GM18909 (cell line): ENCODE results near the gene KANK4.

Experiments used
- ATAC-seq: cut with Tn5 transposase; IDR thresholded peaks from one replicate; pipeline ENCODE4 v1.9.1; 2021; ENCODE audit warnings: mild to moderate bottlenecking; ENCODE audit not compliant: unreplicated experiment, poor library complexity

KANK4 gene

DNA sequence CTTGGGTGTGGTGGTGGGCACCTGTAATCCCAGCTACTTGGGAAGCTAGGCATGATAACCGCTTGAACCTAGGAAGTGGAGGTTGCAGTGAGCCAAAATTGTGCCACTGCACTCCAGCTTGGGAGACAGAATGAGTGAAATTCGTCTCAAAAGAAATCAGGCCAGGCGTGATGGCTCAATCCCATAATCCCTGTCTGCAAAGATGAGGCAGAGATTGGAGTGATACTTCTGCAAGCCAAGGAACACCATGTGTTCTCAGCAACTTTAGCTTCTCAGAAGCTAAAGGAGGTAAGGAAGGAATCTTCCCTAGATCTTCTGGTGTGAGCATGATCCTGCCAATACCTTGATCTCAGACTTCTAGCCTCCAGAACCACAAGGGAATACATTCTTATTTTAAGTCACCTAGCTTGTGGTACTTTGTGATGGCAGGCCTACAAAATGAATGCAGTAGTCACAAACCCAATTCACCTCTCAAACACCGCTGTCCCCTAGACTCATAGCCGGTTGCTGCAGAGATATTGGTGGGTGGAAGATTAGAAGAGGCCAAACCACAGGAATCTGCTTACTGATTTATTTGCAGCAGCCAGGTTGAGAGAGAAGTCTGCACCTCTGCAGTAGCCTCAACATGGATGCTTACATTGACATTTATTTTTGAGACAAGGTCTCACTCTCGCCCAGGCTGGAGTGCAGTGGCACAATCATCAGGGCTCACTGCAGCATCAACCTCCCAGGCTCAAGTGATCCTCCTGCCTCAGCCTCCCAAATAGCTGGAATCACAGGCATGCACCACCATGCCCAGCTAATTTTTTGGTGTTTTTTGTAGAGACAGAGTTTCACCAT lies 105.9 kb downstream of the KANK4 start:
- ATAC-seq, result no peak

DNA sequence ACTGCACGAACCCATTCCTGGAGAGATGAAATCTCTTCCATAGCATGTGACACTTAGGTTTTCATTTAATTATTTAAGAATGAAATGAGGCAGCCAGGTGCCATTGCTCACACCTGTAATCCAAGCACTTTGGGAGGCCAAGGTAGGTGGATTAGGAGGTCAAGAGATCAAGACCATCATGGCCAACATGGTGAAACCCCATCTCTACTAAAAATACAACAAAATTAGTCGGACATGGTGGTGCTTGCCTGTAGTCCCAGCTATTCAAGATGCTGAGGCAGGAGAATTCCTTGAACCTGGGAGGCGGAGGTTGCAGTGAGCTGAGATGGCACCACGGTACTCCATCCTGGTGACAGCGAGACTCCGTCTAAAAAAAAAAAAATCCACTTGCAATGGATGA lies 106.8 kb downstream of the KANK4 start:
- no peak for ATAC-seq

DNA sequence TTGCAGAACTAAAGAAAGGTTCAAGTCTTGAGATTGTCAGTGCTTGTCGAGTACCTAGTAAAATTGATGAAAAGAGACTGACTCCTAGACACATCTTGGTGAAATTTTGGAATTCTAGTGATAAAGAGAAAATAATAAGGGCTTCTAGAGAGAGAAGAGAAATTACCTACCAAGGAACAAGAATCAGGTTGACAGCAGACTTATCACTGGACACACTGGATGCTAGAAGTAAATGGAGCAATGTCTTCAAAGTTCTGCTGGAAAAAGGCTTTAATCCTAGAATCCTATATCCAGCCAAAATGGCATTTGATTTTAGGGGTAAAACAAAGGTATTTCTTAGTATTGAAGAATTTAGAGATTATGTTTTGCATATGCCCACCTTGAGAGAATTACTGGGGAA lies 108.3 kb downstream of the KANK4 start:
- no peak for ATAC-seq

DNA sequence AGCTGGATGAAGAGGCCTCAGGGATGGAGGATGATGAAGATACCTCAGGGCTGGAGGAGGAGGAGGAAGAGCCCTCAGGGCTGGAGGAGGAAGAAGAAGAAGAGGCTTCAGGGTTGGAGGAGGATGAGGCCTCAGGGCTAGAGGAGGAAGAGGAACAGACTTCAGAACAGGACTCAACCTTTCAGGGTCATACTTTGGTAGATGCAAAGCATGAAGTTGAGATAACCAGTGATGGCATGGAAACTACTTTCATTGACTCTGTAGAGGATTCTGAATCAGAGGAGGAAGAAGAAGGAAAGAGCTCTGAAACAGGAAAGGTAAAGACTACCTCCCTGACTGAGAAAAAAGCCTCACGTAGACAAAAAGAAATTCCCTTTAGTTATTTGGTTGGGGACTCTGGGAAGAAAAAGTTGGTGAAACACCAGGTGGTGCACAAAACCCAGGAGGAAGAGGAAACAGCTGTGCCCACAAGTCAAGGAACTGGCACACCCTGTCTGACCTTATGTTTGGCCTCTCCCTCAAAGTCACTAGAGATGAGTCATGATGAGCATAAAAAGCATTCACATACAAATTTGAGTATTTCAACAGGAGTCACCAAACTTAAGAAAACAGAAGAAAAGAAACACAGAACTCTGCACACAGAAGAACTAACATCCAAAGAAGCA lies 109.2 kb downstream of the KANK4 start:
- ATAC-seq, result no peak

DNA sequence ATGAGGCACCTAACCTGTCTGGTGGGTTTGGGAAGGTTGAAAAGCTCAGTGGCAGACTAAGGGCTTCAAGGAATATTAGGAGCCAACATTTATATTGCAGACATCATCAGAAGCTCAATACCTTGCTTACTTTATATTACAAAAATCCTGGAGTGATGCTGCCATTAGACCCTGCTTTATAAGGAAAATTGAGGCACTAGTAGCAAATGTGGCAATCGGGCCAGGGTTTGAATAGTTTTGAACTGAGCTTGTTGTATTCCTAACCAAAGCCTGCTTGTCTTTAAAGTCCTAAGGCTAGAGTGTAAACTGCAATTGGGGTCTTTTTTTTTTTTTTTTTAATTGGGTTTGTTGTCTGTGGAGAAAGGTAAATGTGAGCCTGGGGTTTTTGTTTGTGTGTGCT lies 110.3 kb downstream of the KANK4 start:
- ATAC-seq, result no peak

DNA sequence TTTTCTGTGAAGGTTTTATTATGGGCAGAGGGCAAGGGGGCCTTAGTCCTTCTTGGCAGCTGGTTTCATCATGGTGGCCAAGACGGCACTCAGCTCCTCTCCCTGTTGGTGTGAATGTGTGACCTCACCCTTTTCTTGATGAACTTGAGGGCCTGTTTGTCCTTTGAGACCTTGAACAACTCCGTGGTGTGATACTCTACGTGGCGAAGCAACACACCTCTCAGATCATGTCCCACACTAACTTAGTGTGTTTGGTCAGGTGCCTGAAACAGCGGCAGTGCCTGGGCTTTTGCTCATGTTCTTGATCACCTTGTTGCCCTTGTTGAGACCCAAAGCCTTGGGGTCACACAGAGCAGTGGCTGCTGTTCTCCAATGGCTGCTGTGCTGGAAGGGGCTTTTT lies 111.1 kb downstream of the KANK4 start:
- no peak for ATAC-seq

DNA sequence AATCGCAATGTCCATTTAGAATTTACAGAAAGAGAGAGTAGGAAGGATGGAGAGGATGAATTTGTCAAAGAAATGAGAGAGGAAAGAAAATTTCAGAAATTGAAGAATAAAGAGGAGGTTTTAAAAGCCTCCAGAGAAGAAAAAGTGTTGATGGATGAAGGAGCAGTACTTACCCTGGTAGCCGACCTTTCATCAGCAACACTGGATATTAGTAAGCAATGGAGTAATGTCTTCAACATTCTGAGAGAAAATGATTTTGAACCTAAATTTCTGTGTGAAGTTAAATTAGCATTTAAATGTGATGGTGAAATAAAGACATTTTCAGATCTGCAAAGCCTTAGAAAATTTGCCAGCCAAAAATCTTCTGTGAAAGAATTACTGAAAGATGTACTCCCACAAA lies 112.0 kb downstream of the KANK4 start:
- no peak for ATAC-seq

DNA sequence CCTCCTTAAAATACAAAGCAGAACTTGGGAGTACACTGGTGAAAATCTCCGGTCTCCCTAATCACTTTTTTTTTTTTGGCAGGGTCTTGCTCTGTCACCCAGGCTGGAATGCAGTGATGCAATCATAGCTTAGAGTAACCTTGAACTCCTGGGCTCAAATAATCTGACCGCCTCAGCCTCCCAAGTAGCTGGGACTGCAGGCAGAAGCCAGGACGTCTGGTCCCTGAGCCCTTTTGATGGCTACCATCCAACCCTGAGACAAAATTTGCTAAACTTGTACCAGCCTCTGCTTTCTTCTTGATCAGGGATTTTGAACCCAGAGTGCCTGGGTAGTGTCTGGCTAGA lies 120.5 kb downstream of the KANK4 start:
- ATAC-seq, result no peak

DNA sequence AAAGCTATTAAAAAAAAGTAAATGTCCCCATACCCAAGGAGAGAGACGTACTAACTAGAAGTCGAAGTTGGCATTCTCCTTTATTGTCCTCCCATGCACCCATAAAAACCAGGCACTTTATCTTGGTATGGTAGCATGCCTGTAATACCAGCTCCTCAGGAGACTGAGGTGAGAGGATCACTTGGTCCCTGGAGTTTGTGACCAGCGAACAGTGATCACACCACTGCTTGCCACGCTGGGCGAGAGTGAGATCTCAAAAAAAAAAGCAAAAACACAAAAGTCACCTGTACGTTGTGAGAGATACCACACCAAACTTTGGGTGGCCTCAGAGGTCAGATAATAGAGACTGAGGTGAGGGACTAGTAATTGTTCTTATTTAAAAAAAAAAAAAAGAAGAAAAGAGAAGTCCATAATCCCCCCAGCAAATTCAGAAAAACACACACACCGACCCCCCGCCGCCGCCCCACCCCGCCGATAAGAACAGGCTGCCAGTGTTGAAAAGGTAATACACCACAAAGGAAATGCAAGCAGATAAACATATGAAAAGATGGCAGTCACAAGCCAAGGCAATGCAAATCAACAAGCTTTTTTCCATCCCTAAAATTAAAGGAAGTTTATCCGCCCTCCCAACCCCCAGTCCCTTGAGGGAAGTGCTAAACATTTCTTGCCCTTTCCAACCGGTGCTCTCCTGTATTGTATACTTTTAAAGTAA lies 121.0 kb downstream of the KANK4 start:
- ATAC-seq, result no peak

DNA sequence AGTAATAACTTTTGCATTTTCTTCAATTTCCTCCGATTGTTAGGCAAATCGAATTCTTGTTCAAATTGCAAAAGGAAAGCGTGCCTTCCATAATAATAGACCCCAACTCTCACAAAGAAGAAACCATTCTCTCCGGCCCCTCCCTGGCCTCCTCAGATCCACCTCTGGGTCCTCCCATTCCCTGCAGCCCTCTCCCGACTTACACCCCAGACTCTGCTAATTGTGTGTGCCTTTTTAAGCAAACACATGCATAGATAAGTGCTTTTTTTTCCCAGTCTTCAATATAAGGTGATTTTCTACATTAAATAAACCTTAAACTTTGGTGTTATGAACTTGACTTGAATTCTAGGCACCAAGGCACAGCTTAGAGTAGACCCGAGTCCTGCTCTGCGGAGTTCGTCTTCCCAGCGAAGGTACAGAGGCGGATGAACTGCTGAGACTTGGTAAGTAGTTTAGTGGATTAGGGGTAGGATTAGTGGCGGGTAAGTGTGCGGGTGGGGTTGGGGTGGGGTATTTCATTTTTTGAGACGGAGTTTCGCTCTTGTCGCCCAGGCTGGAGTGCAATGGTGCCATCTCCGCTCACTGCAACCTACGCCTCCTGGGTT lies 123.0 kb downstream of the KANK4 start:
- no peak for ATAC-seq

DNA sequence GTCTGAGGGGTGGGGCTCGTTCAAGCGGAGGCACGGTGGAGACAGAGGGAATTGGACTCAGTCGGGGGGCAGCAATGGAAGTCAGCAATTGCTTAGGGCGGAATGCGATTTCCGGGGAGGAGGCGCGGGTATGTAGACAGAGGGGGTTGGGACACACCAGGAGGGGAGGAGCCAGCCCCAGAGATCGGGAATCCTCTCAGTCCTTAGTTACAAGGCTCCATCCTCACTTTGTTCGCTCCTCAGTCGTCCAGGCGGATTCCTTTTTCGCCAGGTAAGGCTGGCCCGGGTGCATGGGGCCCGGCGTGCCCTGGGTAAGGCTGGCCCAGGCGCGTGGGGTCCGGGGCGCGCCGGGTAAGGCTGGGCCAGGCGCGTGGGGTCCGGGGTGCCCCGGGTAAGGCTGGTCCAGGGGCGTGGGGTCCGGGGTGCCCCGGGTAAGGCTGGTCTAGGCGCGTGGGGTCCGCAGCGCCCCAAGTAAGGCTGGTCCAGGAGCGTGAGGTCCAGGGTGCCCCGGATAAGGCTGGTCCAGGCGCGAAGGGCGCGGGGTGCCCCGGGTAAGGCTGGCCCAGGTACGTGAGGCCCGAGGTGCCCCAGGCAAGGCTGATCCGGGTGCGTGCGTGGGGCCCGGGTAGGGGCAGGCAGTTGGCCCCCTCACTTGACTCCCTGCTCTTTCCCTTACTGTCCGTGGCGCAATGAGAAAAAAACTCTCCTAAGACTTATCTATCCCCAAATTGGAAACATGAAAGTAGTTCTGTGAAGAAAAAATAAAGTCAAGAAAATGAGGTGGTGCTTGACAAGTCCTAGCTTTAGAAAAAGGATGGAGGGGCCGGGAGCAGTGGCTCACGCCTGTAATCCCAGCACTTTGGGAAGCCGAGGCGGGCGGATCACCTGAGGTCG lies 124.3 kb downstream of the KANK4 start, which contains the start of gene L1TD1:
TSS of gene L1TD1 (plus strand) at position 199 of the 894 bp plus-strand sequence. CDS start 11,780 bp downstream, outside the sequence.
- ATAC-seq, result no peak

DNA sequence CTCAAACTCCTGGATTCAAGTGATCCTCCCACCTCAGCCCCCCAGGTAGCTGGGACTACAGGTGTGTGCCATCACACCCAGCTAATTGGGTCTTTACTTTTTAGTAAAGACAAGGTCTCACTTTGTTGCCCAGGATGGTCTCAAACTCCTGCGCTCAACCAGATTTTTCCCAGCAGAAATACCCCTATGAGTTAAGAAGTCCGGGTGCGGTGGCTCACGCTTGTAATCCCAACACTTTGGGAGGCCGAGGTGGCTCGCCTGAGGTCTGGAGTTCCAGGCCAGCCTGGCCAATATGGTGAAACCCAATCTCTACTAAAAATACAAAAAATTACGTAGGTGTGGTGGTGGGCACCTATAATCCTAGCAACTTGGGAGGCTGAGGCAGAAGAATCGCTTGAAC lies 131.1 kb downstream of the KANK4 start:
- no peak for ATAC-seq

DNA sequence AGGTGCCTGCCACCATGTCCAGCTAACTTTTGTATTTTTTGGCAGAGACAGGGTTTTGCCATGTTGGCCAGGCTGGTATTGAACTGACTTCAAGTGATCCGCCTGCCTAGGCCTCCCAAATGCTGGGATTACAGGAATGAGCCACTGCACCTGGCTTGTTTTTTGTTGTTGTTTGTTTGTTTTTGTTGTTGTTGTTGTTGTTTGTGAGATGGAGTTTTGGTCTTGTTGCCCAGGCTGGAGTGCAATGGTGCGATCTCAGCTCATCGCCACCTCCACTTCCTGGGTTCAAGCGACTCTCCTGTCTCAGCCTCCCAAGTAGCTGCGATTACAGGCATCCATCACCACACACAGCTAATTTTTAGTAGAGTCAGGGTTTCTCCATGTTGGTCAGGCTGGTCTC lies 131.7 kb downstream of the KANK4 start:
- no peak for ATAC-seq
